HFFc6 (cell line): ENCODE measurements around the gene CALHM2. TPM values are rescaled to one million over a fixed set of nuclear protein-coding genes. Genes with fewer than 3 reads are reported as not detected.

Source experiments
- DNase-seq: peaks from one replicate; pipeline ENCODE4 v3.0.0-alpha.2; 2018
- H3K27ac Mint-ChIP-seq: 2 replicates; pipeline ENCODE4 v1.8.0; 2020; ENCODE audit warnings: mild to moderate bottlenecking, mixed read lengths
- H3K27me3 Mint-ChIP-seq: 2 replicates; pipeline ENCODE4 v1.8.0; 2021; ENCODE audit warnings: mild to moderate bottlenecking, moderate library complexity, mixed read lengths; ENCODE audit not compliant: insufficient read depth
- H3K36me3 Mint-ChIP-seq: 2 replicates; pipeline ENCODE4 v1.8.0; 2021; ENCODE audit warnings: low read depth, mixed read lengths
- H3K4me1 Mint-ChIP-seq: 2 replicates; pipeline ENCODE4 v1.8.0; 2020; ENCODE audit warnings: low read depth, mixed read lengths
- H3K4me3 Mint-ChIP-seq: 2 replicates; pipeline ENCODE4 v1.8.0; 2020; ENCODE audit warnings: mild to moderate bottlenecking, moderate library complexity, mixed read lengths
- H3K9me3 Mint-ChIP-seq: 2 replicates; pipeline ENCODE4 v1.8.0; 2020; ENCODE audit warnings: mild to moderate bottlenecking, mixed read lengths
- total RNA-seq, 6 experiments: library from RNA; stranded (reverse); fragmentation: NEBNext Ultra II Directional; extraction: Animal tissue kit (Norgen Biotek cat#: 25700); gene quantifications; 2 replicates in 1 of 6; 3 replicates in 5 of 6; pipeline ENCODE4 v1.2.3, GENCODE V29; 2021
- TF ChIP-seq, protein P1 (sequence below): fragments of 200-600 bp; sonication (generic); IDR thresholded peaks from 2 replicates; pipeline ENCODE4 v1.5.0; 2021; ENCODE audit warnings: antibody characterized with exemption, mild to moderate bottlenecking

Gene CALHM2
- total RNA-seq, 6 experiments from 2014 or later = 41.0 to 46.0 (median 45.1) TPM

GRCh38 chr10:103457896-103458583 lies 5.9 kb upstream of the CALHM2 start:
- DNase-seq = no peak
- Mint-ChIP-seq H3K27ac (no peak overlapping the region), H3K36me3 (no peaks in the 10 kb centered on the region), H3K9me3 (no peaks in the 10 kb centered on the region), H3K4me1 (peaks cover 9% of the 10 kb centered on the region), H3K4me3 (no peak overlapping the region), H3K27me3 (peaks cover 1% of the 10 kb centered on the region; the same call in 1 of the 2 replicates)
- TF ChIP-seq, protein P1, sequence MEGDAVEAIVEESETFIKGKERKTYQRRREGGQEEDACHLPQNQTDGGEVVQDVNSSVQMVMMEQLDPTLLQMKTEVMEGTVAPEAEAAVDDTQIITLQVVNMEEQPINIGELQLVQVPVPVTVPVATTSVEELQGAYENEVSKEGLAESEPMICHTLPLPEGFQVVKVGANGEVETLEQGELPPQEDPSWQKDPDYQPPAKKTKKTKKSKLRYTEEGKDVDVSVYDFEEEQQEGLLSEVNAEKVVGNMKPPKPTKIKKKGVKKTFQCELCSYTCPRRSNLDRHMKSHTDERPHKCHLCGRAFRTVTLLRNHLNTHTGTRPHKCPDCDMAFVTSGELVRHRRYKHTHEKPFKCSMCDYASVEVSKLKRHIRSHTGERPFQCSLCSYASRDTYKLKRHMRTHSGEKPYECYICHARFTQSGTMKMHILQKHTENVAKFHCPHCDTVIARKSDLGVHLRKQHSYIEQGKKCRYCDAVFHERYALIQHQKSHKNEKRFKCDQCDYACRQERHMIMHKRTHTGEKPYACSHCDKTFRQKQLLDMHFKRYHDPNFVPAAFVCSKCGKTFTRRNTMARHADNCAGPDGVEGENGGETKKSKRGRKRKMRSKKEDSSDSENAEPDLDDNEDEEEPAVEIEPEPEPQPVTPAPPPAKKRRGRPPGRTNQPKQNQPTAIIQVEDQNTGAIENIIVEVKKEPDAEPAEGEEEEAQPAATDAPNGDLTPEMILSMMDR = no peak

DNA sequence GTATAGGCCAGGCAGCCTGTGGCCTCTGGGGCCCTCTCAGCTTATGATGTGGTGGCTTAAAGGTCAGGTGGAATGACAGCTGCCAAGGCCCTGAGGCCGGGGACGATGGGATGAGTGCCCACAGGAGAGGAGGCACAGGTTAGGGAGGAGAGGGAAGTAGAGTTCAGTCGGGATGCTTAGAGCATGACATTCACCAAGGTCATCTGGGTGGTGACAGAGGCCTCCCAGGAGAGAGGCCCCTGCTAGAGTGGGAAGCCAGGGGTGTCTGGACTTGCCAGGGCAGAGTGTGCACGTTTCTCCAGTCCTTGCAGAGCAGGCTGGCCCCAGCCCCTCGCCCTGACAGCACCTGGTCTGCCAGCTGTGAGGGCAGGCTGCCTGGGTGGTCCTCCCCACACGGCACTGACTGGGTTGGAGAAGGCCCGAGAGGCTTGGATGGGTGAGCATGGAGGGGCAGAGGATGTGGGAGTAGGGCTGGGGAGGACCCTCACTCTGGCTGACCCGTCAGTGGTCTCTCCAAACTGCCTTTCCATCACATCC lies 5.1 kb upstream of the CALHM2 start:
- peaks cover 15% of the 10 kb centered on the region for H3K4me1 Mint-ChIP-seq
- H3K9me3 Mint-ChIP-seq = no peaks in the 10 kb centered on the region
- no peak overlapping the region; the same call in 1 of the 2 replicates for H3K27ac Mint-ChIP-seq
- H3K36me3 Mint-ChIP-seq = no peaks in the 10 kb centered on the region
- DNase-seq = no peak
- H3K27me3 Mint-ChIP-seq = peaks cover 1% of the 10 kb centered on the region; the same call in 1 of the 2 replicates
- H3K4me3 Mint-ChIP-seq = no peak overlapping the region
- TF ChIP-seq, protein P1 = no peak

GRCh38 chr10:103456074-103456660 lies 4.0 kb upstream of the CALHM2 start:
- Mint-ChIP-seq H3K27me3 (peaks cover 1% of the 10 kb centered on the region; the same call in 1 of the 2 replicates), H3K36me3 (no peaks in the 10 kb centered on the region), H3K4me3 (no peak overlapping the region), H3K27ac (no peak overlapping the region), H3K4me1 (peaks cover 18% of the 10 kb centered on the region), H3K9me3 (no peaks in the 10 kb centered on the region)
- no peak for DNase-seq
- TF ChIP-seq, protein P1 = no peak

DNA sequence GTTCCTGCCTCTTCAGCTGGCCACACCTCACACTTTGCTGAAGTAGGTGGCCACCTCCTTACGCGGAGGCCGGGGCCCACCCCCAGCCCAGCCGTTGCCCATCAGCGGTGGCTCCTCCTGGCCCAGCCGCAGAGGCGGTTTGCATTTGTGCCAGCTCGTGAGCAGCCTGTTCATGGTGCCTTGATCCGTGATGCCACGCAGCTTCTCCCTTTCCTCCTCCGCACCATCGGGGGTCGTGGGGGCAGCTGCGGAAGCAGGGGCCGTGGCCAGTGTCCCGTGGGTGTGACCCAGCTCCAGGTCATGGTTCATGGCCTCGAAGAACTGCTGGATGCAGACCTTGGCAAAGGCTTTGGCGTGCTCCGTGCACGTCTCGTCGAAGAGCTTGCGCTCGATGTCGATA lies 3.1 kb upstream of the CALHM2 start:
- TF ChIP-seq, protein P1 = no peak
- DNase-seq = no peak
- Mint-ChIP-seq H3K27me3 (peaks cover 1% of the 10 kb centered on the region; the same call in 1 of the 2 replicates), H3K36me3 (peaks cover 5% of the 10 kb centered on the region; the same call in 1 of the 2 replicates), H3K4me1 (peaks cover 27% of the 10 kb centered on the region), H3K27ac (no peak overlapping the region), H3K4me3 (no peak overlapping the region), H3K9me3 (no peaks in the 10 kb centered on the region)

- Mint-ChIP-seq H3K36me3 (peaks cover 17% of the 10 kb centered on the region), H3K27me3 (no peaks in the 10 kb centered on the region; the same call in 1 of the 2 replicates), H3K9me3 (no peaks in the 10 kb centered on the region), H3K4me1 (peaks cover 39% of the 10 kb centered on the region), H3K27ac (no peak overlapping the region), H3K4me3 (no peak overlapping the region)
- TF ChIP-seq, protein P1 = no peak
- no peak for DNase-seq
Observed at GRCh38 chr10:103454026-103454425, 1.9 kb upstream of the CALHM2 start.
